ENCODE data around the gene PCDHB2.

Gene PCDHB2

GRCh38 chr5:141135030-141135717 is 40.8 kb downstream of the PCDHB2 start, which contains the start of gene PCDHB5:
Gene PCDHB5 (plus strand): TSS chr5:141135206. CDS start chr5:141135435, 229 bp downstream.
- TF ChIP-seq CTCF (IDR thresholded peaks at IDR 0.05) = peak; percentile 76

GRCh38 chr5:141135718-141136266 is 41.4 kb downstream of the PCDHB2 start:
- TF ChIP-seq CTCF (IDR thresholded peaks at IDR 0.05) = no peak

Data from LNCAP (cell line).